ENCODE results near the gene GBF1.

GBF1 gene

DNA sequence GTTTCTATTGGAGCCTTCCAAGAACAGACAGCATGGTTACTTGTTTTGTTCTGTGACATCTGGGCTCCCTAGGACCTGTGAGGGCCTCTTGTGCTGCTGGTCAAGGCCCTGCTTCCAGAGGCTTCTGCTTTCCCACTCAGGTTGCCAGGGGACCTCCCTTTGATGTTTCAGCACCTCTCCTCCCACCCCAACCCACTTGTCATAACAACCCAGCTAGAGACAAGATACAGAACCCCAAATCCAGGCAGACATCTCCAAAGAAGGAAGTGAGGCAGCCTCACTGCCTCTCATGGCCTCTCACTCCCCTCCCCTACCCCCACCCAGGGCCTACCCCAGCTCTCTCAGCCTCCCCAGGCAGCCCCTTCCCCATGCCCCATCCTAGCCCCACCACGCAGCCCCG, 161.5 kb downstream of the GBF1 start:
- ATAC-seq (ENCODE audit: insufficient read depth, low read depth) (no peak), DNase-seq (no peak)
- Histone ChIP-seq H3K9ac (ENCODE audit: low read depth, low read length) (no peak overlapping the region), H4K20me1 (ENCODE audit: insufficient read depth, low read length) (peaks cover 6% of the 10 kb centered on the region), H3K36me3 (ENCODE audit: insufficient read depth, low read length) (no peaks in the 10 kb centered on the region), H3K4me3 (ENCODE audit: low read depth in 1 of 2, low read length in 2 of 2) (no peak overlapping the region), H3K4me1 (ENCODE audit: insufficient read depth, low read length) (peaks cover 10% of the 10 kb centered on the region), H3K9me3 (ENCODE audit: insufficient read depth, low read length, severe bottlenecking) (no peaks in the 10 kb centered on the region), H3K27me3 (ENCODE audit: insufficient read depth, low read length, poor library complexity) (peaks cover 35% of the 10 kb centered on the region), H3K4me2 (ENCODE audit: insufficient read depth, low read length) (no peak overlapping the region), H3K27ac (ENCODE audit: low read length) (no peak overlapping the region), H2AFZ (ENCODE audit: low read depth, low read length) (no peak overlapping the region), H3K79me2 (ENCODE audit: insufficient read depth, low read length) (no peaks in the 10 kb centered on the region)
- TF ChIP-seq, protein P1, sequence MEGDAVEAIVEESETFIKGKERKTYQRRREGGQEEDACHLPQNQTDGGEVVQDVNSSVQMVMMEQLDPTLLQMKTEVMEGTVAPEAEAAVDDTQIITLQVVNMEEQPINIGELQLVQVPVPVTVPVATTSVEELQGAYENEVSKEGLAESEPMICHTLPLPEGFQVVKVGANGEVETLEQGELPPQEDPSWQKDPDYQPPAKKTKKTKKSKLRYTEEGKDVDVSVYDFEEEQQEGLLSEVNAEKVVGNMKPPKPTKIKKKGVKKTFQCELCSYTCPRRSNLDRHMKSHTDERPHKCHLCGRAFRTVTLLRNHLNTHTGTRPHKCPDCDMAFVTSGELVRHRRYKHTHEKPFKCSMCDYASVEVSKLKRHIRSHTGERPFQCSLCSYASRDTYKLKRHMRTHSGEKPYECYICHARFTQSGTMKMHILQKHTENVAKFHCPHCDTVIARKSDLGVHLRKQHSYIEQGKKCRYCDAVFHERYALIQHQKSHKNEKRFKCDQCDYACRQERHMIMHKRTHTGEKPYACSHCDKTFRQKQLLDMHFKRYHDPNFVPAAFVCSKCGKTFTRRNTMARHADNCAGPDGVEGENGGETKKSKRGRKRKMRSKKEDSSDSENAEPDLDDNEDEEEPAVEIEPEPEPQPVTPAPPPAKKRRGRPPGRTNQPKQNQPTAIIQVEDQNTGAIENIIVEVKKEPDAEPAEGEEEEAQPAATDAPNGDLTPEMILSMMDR (IDR thresholded peaks at IDR 0.05; ENCODE audit: borderline replicate concordance, extremely low read depth, low read length, poor library complexity, severe bottlenecking), result no peak
- TF ChIP-seq EZH2 (IDR thresholded peaks at IDR 0.05; ENCODE audit: borderline replicate concordance, low read depth, low read length, severe bottlenecking), result no peak

DNA sequence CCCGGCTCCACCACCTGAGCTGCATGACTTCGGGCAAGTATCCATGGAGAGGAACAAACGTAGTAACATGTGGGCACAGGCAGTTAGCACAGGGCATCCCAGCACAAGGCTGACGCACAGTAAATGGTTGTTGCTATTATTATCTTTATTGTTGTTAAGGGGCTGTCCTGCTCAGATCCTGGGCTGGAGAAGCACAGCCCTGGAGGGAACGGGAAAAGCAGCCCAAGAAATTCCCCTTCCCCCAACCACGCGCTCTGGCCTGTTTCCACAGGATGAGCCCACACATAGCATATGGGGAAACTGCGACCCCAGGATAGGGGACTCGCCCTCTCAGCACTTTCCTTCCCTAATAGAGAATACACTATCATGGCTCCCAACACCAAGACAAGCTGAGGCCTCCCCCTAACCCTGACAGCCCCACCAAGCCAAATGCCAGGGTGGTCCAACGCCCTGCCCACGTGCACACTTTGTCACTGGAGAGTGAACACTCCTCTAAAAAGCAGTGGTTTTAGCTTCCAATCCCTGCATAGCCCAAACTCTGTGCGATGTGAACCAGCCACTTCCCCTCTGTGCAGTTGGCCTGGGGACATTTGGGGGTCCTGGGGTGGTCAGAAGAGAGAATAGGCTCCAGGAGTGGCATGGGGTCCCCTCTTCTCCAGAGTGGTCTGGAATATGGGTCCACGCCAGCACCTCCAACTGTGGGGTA, 162.2 kb downstream of the GBF1 start:
- no peaks in the 10 kb centered on the region for H3K36me3 ChIP-seq (ENCODE audit: insufficient read depth, low read length)
- H3K4me2 ChIP-seq (ENCODE audit: insufficient read depth, low read length), result no peak overlapping the region
- peaks cover 6% of the 10 kb centered on the region for H4K20me1 ChIP-seq (ENCODE audit: insufficient read depth, low read length)
- no peaks in the 10 kb centered on the region for H3K9me3 ChIP-seq (ENCODE audit: insufficient read depth, low read length, severe bottlenecking)
- H3K27ac ChIP-seq (ENCODE audit: low read length), result no peak overlapping the region
- H3K4me3 ChIP-seq (ENCODE audit: low read depth in 1 of 2, low read length in 2 of 2), result no peak overlapping the region
- H3K27me3 ChIP-seq (ENCODE audit: insufficient read depth, low read length, poor library complexity), result peaks cover 35% of the 10 kb centered on the region
- H3K4me1 ChIP-seq (ENCODE audit: insufficient read depth, low read length), result peaks cover 10% of the 10 kb centered on the region
- ATAC-seq (ENCODE audit: insufficient read depth, low read depth) (no peak), DNase-seq (no peak)
- TF ChIP-seq, protein P1 (IDR thresholded peaks at IDR 0.05; ENCODE audit: borderline replicate concordance, extremely low read depth, low read length, poor library complexity, severe bottlenecking), result no peak
- no peak for TF ChIP-seq EZH2 (IDR thresholded peaks at IDR 0.05; ENCODE audit: borderline replicate concordance, low read depth, low read length, severe bottlenecking)
- no peak overlapping the region for H3K9ac ChIP-seq (ENCODE audit: low read depth, low read length)
- no peak overlapping the region for H2AFZ ChIP-seq (ENCODE audit: low read depth, low read length)
- no peaks in the 10 kb centered on the region for H3K79me2 ChIP-seq (ENCODE audit: insufficient read depth, low read length)

DNA sequence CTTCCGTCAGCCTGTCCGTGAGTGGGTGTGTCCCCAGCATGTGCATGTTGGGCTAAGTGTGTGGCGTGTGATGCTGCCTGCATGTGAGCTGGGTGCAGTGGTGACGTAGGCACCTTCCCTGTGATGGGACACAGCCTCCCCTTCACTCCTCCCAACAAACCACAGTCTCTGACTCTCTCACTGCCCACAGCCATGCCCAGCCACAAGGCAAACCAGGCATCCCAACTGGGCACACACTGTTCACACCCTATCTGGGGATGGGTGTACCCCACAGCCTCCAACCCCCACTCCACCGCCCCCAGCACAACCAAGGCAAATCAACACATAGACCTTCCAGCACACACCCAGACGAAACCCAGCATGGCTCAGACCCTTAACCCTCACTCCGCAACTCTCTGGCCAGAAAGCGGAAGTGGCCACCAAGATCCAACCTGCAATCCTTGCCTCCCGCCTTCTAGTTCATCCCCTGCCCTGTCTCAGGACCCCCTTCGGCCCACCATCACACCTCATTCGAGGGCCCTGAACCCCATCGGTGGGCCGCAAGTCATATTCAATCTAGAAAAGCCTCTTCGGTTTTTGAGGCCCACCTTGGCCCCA, 162.9 kb downstream of the GBF1 start:
- Histone ChIP-seq H3K4me2 (ENCODE audit: insufficient read depth, low read length) (peak overlapping the region; percentile 59), H3K4me3 (ENCODE audit: low read depth in 1 of 2, low read length in 2 of 2) (no peak overlapping the region), H3K9me3 (ENCODE audit: insufficient read depth, low read length, severe bottlenecking) (no peaks in the 10 kb centered on the region), H3K9ac (ENCODE audit: low read depth, low read length) (no peak overlapping the region; the same call in 1 of the 2 replicates), H3K79me2 (ENCODE audit: insufficient read depth, low read length) (no peaks in the 10 kb centered on the region), H3K36me3 (ENCODE audit: insufficient read depth, low read length) (no peaks in the 10 kb centered on the region), H2AFZ (ENCODE audit: low read depth, low read length) (no peak overlapping the region), H3K27me3 (ENCODE audit: insufficient read depth, low read length, poor library complexity) (peaks cover 35% of the 10 kb centered on the region), H3K27ac (ENCODE audit: low read length) (no peak overlapping the region), H4K20me1 (ENCODE audit: insufficient read depth, low read length) (peaks cover 6% of the 10 kb centered on the region), H3K4me1 (ENCODE audit: insufficient read depth, low read length) (peaks cover 10% of the 10 kb centered on the region)
- DNase-seq, result no peak
- no peak for TF ChIP-seq EZH2 (IDR thresholded peaks at IDR 0.05; ENCODE audit: borderline replicate concordance, low read depth, low read length, severe bottlenecking)
- TF ChIP-seq, protein P1 (IDR thresholded peaks at IDR 0.05; ENCODE audit: borderline replicate concordance, extremely low read depth, low read length, poor library complexity, severe bottlenecking), result no peak
- ATAC-seq (ENCODE audit: insufficient read depth, low read depth), result no peak
